ENCODE measurements around the gene MUC6. TPM values are rescaled to one million over a fixed set of nuclear protein-coding genes. Genes with fewer than 3 reads are reported as not detected.

MUC6 gene
- polyA plus RNA-seq, 1 of the 3 experiments (the other 2 are of a cell fraction) = not detected

- Histone ChIP-seq H2AFZ (ENCODE audit: low read depth) (no peak overlapping the region), H3K4me1 (ENCODE audit: control insufficient read depth in 1 of 2, insufficient read depth in 2 of 2, low read depth in 1 of 2, low read length in 1 of 2) (no peaks in the 10 kb centered on the region), H3K79me2 (ENCODE audit: insufficient read depth) (no peaks in the 10 kb centered on the region), H4K20me1 (ENCODE audit: insufficient read depth) (no peaks in the 10 kb centered on the region), H3K9me2 (no peaks in the 10 kb centered on the region), H3K27me3 (ENCODE audit: insufficient read depth) (no peaks in the 10 kb centered on the region), H3K9me3 (no peaks in the 10 kb centered on the region), H3K4me2 (no peak overlapping the region), H3F3A (replicated peaks; ENCODE audit: insufficient read depth) (no peaks in the 10 kb centered on the region), H3K27ac (ENCODE audit: low read depth in 2 of 2, low read length in 1 of 2) (no peak overlapping the region), H3K36me3 (replicated peaks in 1 of 2; ENCODE audit: control insufficient read depth in 1 of 2, insufficient read depth in 2 of 2, low read length in 1 of 2) (peaks cover 5 to 24% of the 10 kb centered on the region in 2 experiments), H3K4me3 (ENCODE audit: low read depth in 2 of 2, low read length in 1 of 2) (no peak overlapping the region), H3K9ac (no peak overlapping the region)
- POLR2A ChIA-PET = no interaction called here
- CTCF ChIA-PET = interaction anchor here (0.7 kb wide), 1 partner anchor 167 kb away, joined by 3 read pairs; no protein-coding TSS in a partner anchor
- 96% methylated on average over 7 of the region's 14 CpGs for WGBS (ENCODE audit: low lambda C conversion rate)
- no peak for DNase-seq
- TF ChIP-seq NRF1 (IDR thresholded peaks at IDR 0.05; ENCODE audit: low read depth, low read length) = no peak
- no peak for TF ChIP-seq SIN3A (IDR thresholded peaks at IDR 0.05; ENCODE audit: borderline replicate concordance, low read depth, low read length)
- TF ChIP-seq MAX (IDR thresholded peaks at IDR 0.05; ENCODE audit: low read depth) = no peak
- TF ChIP-seq, protein P1, sequence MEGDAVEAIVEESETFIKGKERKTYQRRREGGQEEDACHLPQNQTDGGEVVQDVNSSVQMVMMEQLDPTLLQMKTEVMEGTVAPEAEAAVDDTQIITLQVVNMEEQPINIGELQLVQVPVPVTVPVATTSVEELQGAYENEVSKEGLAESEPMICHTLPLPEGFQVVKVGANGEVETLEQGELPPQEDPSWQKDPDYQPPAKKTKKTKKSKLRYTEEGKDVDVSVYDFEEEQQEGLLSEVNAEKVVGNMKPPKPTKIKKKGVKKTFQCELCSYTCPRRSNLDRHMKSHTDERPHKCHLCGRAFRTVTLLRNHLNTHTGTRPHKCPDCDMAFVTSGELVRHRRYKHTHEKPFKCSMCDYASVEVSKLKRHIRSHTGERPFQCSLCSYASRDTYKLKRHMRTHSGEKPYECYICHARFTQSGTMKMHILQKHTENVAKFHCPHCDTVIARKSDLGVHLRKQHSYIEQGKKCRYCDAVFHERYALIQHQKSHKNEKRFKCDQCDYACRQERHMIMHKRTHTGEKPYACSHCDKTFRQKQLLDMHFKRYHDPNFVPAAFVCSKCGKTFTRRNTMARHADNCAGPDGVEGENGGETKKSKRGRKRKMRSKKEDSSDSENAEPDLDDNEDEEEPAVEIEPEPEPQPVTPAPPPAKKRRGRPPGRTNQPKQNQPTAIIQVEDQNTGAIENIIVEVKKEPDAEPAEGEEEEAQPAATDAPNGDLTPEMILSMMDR (IDR thresholded peaks at IDR 0.05) = no peak
- no peak for TF ChIP-seq YY1 (IDR thresholded peaks at IDR 0.05; ENCODE audit: low read depth)
- TF ChIP-seq SMC3 (IDR thresholded peaks at IDR 0.05; ENCODE audit: low read depth, low read length) = no peak
- TF ChIP-seq GABPA (IDR thresholded peaks at IDR 0.05; ENCODE audit: low read depth) = no peak
- no peak for TF ChIP-seq FOXJ3 (CRISPR knock-in tag; IDR thresholded peaks at IDR 0.05)
- TF ChIP-seq NFIC (IDR thresholded peaks at IDR 0.05; ENCODE audit: borderline replicate concordance) = no peak
- no peak for TF ChIP-seq FOSL2 (IDR thresholded peaks at IDR 0.05; ENCODE audit: borderline replicate concordance, low read depth)
- TF ChIP-seq GATA2 (CRISPR knock-in tag; IDR thresholded peaks at IDR 0.05) = no peak
- TF ChIP-seq ELF1 (IDR thresholded peaks at IDR 0.05) = no peak
Measured at GRCh38 chr11:1014276-1014675, 22.2 kb downstream of the MUC6 start.

GRCh38 chr11:1013631-1013935 lies 22.9 kb downstream of the MUC6 start:
- Histone ChIP-seq H3K4me2 (no peak overlapping the region), H3K36me3 (replicated peaks in 1 of 2; ENCODE audit: control insufficient read depth in 1 of 2, insufficient read depth in 2 of 2, low read length in 1 of 2) (peaks cover 5 to 31% of the 10 kb centered on the region in 2 experiments), H3K27ac (ENCODE audit: low read depth in 2 of 2, low read length in 1 of 2) (no peak overlapping the region), H3K79me2 (ENCODE audit: insufficient read depth) (no peaks in the 10 kb centered on the region), H3K4me1 (ENCODE audit: control insufficient read depth in 1 of 2, insufficient read depth in 2 of 2, low read depth in 1 of 2, low read length in 1 of 2) (no peaks in the 10 kb centered on the region), H3K9me2 (no peaks in the 10 kb centered on the region), H3K4me3 (ENCODE audit: low read depth in 2 of 2, low read length in 1 of 2) (no peak overlapping the region), H3F3A (replicated peaks; ENCODE audit: insufficient read depth) (no peaks in the 10 kb centered on the region), H3K9me3 (no peaks in the 10 kb centered on the region), H4K20me1 (ENCODE audit: insufficient read depth) (no peaks in the 10 kb centered on the region), H2AFZ (ENCODE audit: low read depth) (no peak overlapping the region), H3K27me3 (ENCODE audit: insufficient read depth) (no peaks in the 10 kb centered on the region), H3K9ac (no peak overlapping the region)
- ChIA-PET POLR2A (no interaction called here), CTCF (no interaction called here)
- WGBS (ENCODE audit: low lambda C conversion rate) = 100% methylated on average over 1 of the region's 12 CpGs
- no peak for DNase-seq
- TF ChIP-seq, protein P2, sequence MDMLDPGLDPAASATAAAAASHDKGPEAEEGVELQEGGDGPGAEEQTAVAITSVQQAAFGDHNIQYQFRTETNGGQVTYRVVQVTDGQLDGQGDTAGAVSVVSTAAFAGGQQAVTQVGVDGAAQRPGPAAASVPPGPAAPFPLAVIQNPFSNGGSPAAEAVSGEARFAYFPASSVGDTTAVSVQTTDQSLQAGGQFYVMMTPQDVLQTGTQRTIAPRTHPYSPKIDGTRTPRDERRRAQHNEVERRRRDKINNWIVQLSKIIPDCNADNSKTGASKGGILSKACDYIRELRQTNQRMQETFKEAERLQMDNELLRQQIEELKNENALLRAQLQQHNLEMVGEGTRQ (IDR thresholded peaks at IDR 0.05; ENCODE audit: borderline replicate concordance, low read depth, low read length) = no peak
- TF ChIP-seq MAX (IDR thresholded peaks at IDR 0.05; ENCODE audit: low read depth) (no peak), MXI1 (IDR thresholded peaks at IDR 0.05; ENCODE audit: low read depth, low read length) (no peak), RCOR1 (IDR thresholded peaks at IDR 0.05; ENCODE audit: low read length) (no peak), MEF2A (IDR thresholded peaks at IDR 0.05; ENCODE audit: borderline replicate concordance, low read depth) (no peak)
- TF ChIP-seq, protein P3, sequence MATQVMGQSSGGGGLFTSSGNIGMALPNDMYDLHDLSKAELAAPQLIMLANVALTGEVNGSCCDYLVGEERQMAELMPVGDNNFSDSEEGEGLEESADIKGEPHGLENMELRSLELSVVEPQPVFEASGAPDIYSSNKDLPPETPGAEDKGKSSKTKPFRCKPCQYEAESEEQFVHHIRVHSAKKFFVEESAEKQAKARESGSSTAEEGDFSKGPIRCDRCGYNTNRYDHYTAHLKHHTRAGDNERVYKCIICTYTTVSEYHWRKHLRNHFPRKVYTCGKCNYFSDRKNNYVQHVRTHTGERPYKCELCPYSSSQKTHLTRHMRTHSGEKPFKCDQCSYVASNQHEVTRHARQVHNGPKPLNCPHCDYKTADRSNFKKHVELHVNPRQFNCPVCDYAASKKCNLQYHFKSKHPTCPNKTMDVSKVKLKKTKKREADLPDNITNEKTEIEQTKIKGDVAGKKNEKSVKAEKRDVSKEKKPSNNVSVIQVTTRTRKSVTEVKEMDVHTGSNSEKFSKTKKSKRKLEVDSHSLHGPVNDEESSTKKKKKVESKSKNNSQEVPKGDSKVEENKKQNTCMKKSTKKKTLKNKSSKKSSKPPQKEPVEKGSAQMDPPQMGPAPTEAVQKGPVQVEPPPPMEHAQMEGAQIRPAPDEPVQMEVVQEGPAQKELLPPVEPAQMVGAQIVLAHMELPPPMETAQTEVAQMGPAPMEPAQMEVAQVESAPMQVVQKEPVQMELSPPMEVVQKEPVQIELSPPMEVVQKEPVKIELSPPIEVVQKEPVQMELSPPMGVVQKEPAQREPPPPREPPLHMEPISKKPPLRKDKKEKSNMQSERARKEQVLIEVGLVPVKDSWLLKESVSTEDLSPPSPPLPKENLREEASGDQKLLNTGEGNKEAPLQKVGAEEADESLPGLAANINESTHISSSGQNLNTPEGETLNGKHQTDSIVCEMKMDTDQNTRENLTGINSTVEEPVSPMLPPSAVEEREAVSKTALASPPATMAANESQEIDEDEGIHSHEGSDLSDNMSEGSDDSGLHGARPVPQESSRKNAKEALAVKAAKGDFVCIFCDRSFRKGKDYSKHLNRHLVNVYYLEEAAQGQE (IDR thresholded peaks at IDR 0.05; ENCODE audit: low read depth, low read length) = no peak

Measured in SK-N-SH (cell line).